ENCODE measurements around the gene HOXD13. TPM values are rescaled to one million over a fixed set of nuclear protein-coding genes. Genes with fewer than 3 reads are reported as not detected.

HOXD13 gene
- total RNA-seq, 1 donor from 2014 or later = not detected

Other genes with a start within 250 kb of the HOXD13 start
- 35.2 and 43.6 TPM in 2 replicates for gene LNPK, start 90.5 kb upstream of the HOXD13 start, total RNA-seq
- gene EVX2, start 8.8 kb upstream of the HOXD13 start, total RNA-seq = not detected in 2 replicates
- not detected in 2 replicates for gene HOXD12, start 7.1 kb downstream of the HOXD13 start, total RNA-seq
- gene HOXD11, start 14.6 kb downstream of the HOXD13 start, total RNA-seq = not detected in 2 replicates
- not detected in 2 replicates for gene HOXD10, start 24.1 kb downstream of the HOXD13 start, total RNA-seq
- not detected in 2 replicates for gene HOXD9, start 30.0 kb downstream of the HOXD13 start, total RNA-seq
- not detected in 2 replicates for gene HOXD8, start 37.0 kb downstream of the HOXD13 start, total RNA-seq
- gene HOXD4, start 58.8 kb downstream of the HOXD13 start, total RNA-seq = not detected in 2 replicates
- not detected in 2 replicates for gene HOXD3, start 64.6 kb downstream of the HOXD13 start, total RNA-seq
- not detected in 2 replicates for gene HOXD1, start 95.9 kb downstream of the HOXD13 start, total RNA-seq
- 24.9 and 30.7 TPM in 2 replicates for gene MTX2, start 176.7 kb downstream of the HOXD13 start, total RNA-seq